NCI-H774 (cell line): ENCODE data around the gene PAQR9.
A peak's percentile ranks its signal among the peaks of the same experiment; 100 is the strongest.

Experiments
- DNase-seq: peaks from one replicate; lab custom pipeline; 2025; lab: John Stamatoyannopoulos, UW

PAQR9 gene

DNA sequence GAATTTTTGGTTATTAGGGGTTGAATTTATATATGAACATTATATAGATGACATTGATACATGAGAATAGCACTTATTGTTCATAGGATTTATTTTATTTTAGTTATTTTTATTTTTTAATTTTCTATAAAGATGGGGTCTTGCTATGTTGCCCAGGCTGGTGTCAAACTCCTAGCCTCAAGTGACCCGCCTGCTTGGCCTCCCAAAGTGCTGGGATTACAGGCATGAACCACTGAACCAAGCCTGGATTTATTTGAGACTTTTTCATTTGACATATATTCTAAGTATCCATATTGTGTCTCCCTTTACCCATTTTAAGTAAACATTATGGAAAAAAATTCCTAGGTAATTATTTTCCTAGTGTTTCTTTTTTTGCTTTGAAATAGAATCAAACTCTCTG lies 12.5 kb downstream of the PAQR9 start:
- no peak for DNase-seq

DNA sequence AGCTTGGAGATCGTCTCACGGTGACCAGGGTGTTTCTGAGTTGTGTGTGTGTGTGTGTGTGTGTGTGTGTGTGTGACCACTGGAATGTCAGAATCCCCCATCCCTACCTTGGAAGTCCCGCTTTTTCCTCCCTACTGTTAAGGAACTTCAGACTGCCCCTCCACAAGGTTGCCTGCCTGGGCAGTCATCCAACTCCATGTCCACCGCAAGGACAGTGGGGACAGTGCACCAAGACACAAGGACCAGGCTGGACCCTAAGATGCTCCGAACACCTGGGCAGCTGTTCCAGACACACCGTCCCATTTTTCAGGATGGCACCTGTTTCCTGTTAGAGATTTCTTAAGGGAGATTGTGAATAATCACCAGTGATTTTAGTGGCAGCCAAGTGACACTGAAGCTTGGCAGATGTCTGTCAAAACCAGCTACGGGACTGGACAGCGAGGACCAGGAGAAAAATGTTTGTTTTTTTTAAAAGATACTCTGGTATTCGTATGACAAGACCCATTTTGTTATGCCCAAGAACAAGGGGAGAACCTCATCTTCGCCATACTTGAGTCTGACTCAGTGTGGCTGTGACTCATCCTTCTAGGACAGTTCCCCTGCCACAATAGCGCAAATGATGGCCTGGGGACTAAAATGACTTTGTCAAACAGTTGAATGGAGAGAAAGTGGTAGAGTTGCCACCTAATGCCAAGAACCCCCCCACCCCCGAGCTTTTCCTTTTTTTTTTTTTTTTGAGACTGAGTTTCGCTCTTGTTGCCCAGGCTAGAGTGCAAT lies 15.5 kb downstream of the PAQR9 start:
- no peak for DNase-seq

DNA sequence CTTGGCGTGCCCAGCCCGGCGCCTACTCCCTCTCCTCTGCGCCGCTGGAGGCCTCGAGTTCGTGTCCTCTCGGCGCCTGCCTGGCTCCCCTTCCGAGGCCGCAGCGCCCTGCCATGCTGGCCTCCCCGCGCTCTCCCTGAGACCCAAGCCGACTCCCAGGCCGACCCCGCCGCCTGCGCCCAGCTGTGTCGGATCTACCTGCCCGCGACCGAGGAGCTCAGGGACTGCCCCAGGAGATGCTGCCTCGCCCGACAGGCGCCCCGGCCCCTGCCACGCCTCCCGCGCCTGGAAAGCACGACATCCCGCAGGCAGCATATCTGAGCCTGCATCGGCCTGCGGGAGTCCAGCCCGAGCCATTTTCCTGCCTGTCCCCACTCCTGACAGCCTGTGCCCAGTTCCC lies 16.1 kb downstream of the PAQR9 start:
- no peak for DNase-seq

DNA sequence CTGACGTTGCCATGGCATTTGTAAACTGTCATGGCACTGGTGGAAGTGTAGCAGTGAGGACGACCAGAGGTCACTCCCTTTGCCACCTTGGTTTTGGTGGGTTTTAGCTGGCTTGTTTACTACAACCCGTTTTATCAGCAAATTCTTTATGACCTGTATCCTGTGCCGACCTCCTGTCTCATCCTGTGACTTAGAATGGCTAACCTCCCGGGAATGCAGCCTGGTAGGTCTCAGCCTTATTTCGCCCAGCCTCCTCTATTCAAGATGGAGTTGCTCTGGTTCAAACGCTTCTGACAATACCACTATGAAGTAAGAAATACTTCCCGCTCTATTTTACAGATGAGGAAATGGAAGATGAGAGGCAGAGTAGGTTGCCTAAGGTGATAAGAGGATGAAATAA lies 16.6 kb downstream of the PAQR9 start:
- DNase-seq = no peak

DNA sequence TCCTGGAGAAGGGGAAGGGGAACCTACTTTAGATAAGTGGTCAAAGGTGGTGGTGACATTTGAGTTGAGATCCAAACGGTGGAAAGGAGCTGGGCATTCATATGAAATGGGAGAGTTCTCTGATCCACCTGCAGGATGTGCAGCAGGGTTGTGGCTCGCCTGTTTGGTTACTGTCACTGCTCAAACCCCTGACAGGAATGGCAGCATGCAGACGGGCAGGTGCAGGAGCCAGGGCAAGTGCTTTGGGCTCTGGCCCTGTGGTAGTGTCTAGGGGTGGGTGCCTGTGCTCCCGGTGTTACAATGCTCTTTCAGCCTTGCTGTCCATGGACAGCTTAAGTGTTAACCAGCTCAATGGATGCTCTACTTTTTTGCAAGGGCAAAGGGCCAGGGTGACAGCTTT lies 18.5 kb downstream of the PAQR9 start:
- no peak for DNase-seq

DNA sequence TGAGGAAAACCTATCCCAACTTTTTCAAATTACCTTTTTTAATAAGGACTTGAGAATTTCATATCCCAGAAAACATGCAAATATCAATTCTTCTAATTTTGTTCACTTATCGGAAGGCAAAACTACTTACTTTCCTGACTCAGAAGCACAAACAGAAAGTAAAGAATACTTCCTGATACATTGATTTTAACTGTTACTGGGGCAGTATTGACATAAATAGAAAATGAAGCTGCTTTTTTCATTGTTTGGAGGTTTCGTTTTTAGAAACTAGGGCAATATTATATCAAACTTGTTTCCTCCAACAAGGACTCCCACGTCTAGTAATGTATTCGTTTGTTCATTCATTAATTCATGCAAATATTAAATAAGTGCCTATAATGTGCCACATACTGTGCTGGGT lies 19.1 kb downstream of the PAQR9 start:
- no peak for DNase-seq

DNA sequence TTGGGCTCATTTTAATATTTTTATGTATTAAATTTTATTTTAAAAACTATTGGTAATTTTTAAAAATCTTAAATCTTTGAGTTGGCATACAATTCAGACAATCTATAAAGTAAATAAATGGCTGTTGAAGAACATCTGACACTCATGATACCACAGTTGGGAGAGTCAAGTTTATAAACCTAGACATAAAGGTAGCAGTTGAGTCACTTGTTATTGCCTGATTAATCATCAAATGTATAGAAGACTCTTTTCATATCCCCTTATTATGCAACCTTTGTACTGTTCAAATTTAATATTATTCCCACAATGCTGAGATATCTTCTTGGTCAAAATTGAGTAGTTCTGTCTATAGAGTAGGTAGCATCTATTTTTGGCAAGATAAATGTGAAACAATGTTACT lies 19.6 kb downstream of the PAQR9 start:
- DNase-seq = no peak

DNA sequence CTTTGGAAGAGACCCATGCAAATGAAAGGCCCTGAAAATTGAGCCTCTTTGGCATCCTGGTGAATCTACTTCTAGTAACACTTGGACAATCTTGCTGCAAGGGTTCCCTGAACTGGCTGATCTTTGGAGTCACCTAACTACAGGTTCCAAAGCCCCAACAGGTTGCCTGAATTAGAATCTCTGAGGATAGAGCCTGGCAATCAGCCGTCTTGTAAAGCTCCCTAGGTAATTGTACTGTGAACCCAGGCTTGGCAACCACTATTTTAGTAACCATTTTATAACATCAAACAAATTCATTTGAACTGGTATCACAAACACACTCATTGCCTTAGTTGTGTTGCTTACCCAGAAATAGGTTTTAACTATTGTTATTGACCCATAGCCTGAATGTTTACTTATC lies 20.1 kb downstream of the PAQR9 start:
- no peak for DNase-seq

DNA sequence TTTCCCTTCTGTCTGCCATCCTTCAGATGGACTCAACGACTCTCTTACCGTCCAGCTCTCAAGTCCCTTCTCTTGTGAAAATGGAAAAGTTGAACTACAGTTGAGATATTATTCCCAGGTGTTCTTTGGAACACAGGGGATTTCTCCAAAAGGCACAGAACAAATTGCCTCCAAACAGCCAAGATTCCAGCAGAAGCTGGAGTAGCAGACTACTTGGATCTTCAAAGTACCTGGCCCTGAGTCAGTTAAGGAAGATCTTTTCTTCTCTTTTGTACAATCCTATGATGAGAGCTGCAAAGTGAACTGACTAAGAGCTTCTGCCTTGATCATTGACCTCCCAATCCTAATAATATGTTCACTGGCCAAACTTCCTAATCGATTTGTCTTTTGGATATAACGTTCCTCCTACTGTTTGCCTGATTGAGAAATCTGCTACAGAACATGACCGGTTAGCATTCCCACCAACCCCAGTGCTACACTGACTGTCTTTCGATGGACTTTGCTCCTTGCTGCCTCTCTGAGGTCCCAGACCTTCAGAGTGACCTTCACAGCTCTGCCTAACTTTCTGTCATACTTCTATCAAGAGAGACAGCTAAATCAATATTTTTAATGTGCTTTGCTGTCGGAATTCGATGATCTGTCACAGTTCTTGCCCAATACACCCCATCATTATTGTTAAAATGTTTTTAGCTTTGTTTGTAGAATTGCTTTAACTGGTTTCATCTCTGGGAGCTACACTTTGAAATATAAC lies 21.9 kb downstream of the PAQR9 start:
- no peak for DNase-seq

DNA sequence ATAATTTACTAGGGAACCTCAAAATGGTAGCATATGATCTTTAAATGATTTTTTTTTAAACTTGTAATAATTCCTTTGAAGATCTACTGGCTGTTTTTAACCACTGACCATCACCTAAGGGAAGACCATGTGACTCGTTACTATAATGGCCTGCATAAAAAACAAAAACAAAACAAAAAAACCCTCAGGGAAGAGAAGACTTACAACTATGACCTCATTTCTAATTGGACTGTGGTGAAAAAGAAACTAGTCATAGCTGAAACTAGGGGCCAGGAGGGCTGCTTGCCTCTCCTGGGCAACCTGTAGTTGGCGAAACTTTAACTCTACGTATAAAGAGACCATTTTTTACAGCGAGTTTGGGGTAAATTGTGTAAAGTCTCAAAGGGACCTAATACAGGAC lies 23.0 kb downstream of the PAQR9 start:
- DNase-seq = no peak

DNA sequence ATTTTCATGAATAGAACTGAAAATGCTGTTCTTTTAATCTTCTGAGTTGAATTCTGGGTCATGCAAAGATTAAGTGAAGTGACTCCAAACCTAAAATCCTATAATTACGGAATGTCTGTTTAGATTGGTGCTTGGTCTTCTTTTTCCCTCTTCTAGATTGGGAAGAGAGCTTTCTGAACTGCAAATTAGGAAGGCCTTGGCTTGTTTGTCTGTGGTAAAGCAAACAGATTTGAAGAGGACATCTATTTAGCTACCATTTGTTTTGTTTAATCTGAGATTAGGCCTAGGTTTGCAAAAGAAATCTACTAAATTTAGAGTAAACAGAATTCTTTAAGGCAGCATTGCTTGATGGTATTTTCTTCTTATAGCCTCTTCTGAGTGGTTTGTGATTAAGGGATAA lies 23.5 kb downstream of the PAQR9 start:
- peak; percentile 20 for DNase-seq

DNA sequence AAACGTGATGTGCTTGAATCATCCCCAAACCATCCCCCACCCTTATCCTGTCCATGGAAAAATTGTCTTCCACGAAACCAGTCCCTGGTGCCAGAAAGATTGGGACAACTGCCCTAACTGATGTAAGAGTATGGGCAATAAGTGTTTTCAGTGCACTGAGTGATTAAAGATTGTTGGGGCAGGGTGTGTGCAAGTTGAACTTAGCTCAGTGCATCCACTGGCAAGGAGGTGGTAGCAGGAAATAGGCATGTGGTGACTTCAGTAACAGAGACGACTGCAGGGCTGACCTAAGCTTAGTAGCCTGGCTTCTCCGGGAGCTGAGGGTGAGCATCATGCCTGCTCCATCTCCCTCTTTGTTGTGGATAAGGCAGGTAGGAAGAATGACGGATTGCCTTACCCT lies 27.5 kb downstream of the PAQR9 start:
- no peak for DNase-seq

DNA sequence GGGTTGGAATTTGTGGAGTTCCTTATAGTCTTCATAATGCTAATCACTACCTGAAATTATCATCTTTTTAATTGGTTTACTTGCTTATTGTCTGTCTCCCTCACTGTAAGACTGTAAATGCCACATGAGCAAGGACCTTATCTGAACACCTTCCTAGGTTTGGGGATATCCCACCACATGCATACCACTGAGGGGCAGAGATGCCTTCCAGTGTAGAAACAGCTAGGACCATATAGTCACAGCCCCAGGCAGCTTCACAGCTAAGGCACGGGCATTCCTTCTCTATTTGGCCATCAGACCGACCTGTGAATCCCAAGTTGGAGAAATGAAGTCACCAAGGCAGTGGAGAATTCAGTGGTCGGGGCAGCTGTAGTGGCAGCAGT lies 28.6 kb downstream of the PAQR9 start:
- DNase-seq = no peak

DNA sequence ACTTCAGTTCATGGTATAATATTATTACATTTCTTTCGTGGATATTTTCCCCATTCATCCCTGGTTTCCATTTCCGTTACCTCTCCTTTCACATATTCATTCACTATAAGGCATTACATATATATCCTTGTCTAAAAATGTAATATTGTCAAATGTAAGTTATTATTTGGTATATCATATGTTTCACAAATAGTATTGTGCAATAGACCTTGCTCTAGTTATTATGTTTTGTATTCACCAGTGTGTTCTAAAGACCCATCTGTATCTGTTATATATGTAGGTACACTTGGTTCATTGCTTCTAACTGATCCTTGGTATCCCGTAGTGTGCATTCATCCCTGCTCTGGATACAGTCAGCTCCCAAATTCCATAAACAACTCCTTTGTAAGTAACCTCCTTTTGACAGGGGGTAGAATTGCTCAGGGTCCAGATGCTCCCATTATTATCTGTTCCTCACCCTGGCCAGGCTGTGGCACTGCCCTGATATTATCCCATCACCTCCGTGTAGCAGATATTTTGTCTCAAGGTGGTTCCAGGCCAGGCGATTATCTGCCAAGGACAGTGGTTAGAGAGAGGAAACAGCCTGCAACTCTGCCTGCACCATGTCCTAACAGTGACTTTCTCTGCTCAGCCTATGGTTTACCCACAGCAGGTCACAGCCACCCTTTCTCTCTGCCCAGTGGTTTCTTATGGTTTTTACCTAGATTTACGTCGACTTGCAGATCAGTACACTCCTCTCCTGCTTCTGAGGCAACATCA lies 29.2 kb downstream of the PAQR9 start:
- DNase-seq = no peak

DNA sequence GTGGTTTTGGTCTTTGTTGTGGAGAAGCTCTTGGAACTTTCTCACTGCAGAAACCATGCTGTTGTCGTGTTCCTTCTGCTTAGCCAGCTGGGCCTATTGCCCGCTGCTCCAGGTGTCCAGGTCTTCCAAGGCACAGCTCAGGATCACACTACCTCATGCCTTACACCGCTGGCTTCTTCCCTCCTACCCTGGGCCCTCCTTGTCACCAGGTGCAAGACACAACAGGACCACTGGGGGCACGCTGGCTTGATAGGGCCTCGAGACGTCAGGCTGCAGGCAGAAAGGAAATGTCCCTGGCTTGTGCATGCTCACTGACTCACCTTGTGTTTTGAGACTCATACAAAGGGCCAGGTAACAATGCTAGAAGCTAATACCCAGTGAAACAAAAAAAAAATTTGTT lies 32.3 kb downstream of the PAQR9 start:
- DNase-seq = no peak

DNA sequence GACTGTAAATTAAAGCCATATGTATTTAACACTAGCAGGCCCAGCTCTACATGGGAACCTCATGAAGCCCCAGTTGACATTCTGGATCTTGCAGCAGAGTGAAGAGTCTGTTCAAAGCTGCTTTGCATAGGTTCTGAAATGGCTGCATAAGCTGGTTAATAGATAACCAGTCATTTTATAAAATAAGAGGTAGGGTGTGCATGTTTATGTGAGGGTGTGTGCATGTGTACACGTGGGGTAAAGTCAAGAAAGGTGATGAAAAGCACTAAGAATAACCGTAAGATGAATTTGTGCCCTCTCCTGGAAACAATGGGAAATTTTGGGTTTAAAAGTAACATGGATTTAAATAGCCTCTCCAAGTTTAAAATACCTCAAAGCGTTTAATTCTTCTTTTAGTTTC lies 33.0 kb downstream of the PAQR9 start:
- DNase-seq = no peak

DNA sequence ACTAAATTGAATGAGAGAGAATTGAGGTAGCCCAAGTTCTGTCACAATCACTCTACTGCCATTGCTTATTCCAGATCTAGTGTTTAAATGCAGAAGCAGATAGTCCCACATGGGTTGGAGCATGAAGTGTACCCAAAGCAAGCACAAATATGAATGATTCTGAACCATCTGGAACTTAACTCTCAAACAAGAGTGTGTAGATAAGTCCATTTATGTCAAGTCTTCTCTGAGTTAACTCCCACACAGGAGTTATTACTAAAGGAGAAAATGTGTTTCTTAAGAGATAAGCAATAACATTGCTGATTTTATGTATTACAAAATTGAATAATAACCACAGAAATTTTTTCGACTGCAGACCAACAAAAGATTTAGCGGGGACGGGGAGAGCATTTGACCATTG lies 33.6 kb downstream of the PAQR9 start:
- no peak for DNase-seq

DNA sequence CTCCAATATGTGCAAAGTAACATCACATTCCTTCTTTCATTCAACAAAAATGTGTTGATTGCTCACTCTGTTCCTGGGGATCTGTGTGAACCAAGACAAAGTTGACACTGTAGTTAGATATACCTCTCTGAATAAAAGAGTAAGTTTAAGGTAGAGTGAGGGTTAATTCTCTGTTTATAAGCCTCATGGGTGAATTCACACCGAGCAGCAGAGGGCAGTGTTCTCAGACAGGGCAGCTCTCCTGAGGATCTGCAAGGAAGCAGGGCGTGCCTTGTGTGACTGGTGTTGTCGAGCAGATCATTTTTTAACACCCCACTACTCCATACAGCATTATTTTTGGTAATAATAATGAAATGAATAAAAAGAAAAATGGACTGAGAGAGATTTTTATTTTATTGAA lies 34.4 kb downstream of the PAQR9 start:
- DNase-seq = no peak

DNA sequence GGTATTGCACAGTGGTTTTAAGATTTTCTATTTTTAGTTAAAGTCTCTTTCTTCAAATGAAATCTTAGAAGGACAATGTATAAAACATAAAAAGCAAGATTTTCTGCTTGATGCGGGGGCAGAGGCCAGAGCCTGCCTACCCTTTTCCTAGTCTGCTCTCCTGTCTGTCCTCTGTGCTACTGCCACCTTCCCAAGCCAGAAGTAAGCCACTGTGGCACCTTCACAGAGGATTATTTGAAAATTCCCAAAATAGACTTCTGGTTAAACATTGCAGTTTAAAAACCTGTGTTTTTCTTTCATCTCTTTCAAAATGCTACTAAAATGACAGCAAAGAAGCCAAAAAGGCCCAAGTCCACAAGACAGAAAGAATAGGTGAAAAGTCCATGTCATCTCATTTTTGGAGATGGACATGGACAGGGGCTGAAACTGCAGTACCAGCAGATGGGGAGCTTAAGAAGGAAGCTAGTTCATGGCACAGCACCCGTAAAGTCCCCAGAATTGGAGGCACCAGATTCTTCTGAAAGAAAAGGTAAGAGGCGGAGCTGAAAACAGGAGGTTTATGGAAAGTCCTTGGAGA lies 37.0 kb downstream of the PAQR9 start:
- DNase-seq = no peak

DNA sequence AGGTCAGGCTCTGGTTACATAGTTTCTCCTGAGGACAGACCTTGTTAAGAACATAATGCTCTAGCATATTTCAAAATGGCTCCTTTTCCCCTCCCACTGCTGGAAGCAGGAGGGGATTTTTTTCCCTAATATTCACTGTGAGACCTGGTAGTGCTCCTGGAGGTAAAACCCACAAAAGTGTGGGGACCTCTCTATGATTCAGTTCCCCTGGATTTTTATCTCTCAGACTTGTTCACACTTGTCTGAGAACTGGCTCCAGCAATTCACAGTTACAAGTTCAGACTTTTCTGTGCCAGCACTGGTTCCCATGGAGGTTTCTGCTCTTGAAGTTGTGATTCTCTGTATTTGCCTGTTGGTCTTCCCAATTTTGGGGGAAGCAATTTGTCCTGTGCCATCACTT lies 38.3 kb downstream of the PAQR9 start:
- no peak for DNase-seq

DNA sequence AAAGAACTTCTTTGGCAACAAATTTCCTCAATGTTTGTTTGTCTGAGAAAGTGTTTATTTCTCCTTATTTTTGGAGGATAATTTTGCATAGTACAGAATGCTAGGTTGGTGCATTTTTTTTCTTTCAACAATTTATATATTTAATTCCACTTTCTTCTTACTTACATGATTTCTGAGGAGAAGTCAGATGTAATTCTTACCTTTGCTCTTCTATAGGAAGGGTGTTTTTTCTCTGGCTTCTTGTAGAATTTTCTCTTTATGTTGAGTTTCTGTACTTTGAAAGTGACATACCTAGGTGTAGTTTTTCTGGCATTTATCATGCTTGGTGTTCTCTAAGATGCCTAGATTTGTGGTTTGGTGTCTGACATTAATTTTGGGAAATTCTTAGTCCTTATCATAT lies 39.8 kb downstream of the PAQR9 start:
- DNase-seq = no peak

DNA sequence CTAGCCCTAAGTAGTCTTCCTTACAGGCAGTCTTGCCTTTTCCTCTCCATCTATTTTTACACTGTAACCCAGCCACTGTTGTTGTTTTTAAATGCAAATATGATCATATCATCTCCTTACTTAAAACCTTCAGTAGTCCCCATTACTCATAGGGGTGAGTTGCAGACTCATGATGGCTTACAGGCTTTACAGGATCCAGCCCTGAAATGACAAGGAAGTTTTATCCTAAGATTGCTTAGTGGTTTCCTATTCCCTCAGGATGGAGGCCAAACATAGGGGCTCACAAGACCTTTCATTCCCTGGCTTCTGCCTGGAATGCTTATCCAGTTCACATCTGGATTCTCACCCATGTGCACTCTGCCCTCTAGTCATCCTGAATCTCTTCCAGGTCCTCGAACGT lies 46.9 kb downstream of the PAQR9 start:
- no peak for DNase-seq

DNA sequence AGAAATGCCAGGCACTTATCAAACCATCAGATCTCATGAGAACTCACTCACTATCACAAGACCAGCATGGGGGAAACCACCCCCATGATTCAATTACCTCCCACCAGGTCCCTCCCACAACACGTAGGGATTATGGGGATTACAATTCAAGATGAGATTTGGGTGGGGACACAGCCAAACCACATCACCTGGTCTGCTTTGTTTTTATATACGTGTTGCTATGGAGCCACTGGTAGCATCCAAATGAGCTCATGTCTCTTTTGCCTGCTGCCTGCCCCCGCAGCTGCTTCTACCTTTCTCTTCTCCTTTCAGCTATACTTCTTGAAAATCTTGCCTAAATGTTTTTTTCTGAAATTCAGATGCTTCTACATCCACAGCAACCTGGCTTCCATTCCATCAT lies 47.8 kb downstream of the PAQR9 start:
- no peak for DNase-seq
